WTC11 (cell line): ENCODE measurements around the gene ACTRT2. TPM values are rescaled to one million over a fixed set of nuclear protein-coding genes. Genes with fewer than 3 reads are reported as not detected.

Experiments
- ATAC-seq: fragments of 200-7000 bp; cut with Tn5 transposase; 2 replicates; pipeline ENCODE4 v1.10.0; 2021; ENCODE audit warnings: mild to moderate bottlenecking, moderate library complexity
- CTCF ChIA-PET: fragments of 300-600 bp; sonication (Branson Sonifier 250); formaldehyde crosslinking; loops from one replicate; lab custom pipeline; 2021; ENCODE audit warnings: antibody characterized with exemption; lab: Charles Lee
- POLR2A ChIA-PET: fragments of 350-600 bp; sonication (Branson Sonifier 250); formaldehyde crosslinking; loops from one replicate; lab custom pipeline; 2021; ENCODE audit warnings: antibody characterized with exemption; lab: Charles Lee
- DNase-seq: peaks from one replicate; pipeline ENCODE4 v3.0.0; 2021; ENCODE audit warnings: low spot score
- H3K27ac Mint-ChIP-seq: 2 replicates; pipeline ENCODE4 v1.8.0; 2021; ENCODE audit warnings: mixed read lengths
- H3K27me3 Mint-ChIP-seq: 2 replicates; pipeline ENCODE4 v1.8.0; 2021; ENCODE audit warnings: low read depth, mild to moderate bottlenecking, moderate library complexity, mixed read lengths
- H3K36me3 Mint-ChIP-seq: 2 replicates; pipeline ENCODE4 v1.8.0; 2021; ENCODE audit warnings: mixed read lengths
- H3K4me1 Mint-ChIP-seq: 2 replicates; pipeline ENCODE4 v1.8.0; 2022; ENCODE audit warnings: mixed read lengths
- H3K4me3 Mint-ChIP-seq: 2 replicates; pipeline ENCODE4 v1.8.0; 2021; ENCODE audit warnings: mild to moderate bottlenecking, moderate library complexity, mixed read lengths
- H3K9me3 Mint-ChIP-seq: 2 replicates; pipeline ENCODE4 v1.8.0; 2021; ENCODE audit warnings: mixed read lengths
- ATF2 ChIP-seq: sonication (generic); formaldehyde crosslinking; IDR thresholded peaks from 2 replicates; pipeline ENCODE4 v1.8.1; 2022; ENCODE audit warnings: low read depth, missing genetic modification reagents, borderline replicate concordance
- CREB1 ChIP-seq: sonication (generic); formaldehyde crosslinking; IDR thresholded peaks from 2 replicates; pipeline ENCODE4 v1.8.0; 2023; ENCODE audit warnings: mild to moderate bottlenecking, missing genetic modification reagents
- EMX1 ChIP-seq: fragments of 250-450 bp; sonication (Bioruptor Pico); IDR thresholded peaks from 2 replicates; pipeline ENCODE4 v1.8.0; 2021; ENCODE audit warnings: mild to moderate bottlenecking
- FOXJ3 ChIP-seq: sonication (generic); formaldehyde crosslinking; IDR thresholded peaks from 2 replicates; pipeline ENCODE4 v1.9.0; 2021; ENCODE audit warnings: missing genetic modification reagents, mild to moderate bottlenecking, borderline replicate concordance
- FOXK1 ChIP-seq: sonication (generic); formaldehyde crosslinking; IDR thresholded peaks from 2 replicates; pipeline ENCODE4 v1.8.0; 2022; ENCODE audit warnings: mild to moderate bottlenecking, moderate library complexity, missing genetic modification reagents
- IRF1 ChIP-seq: sonication (generic); formaldehyde crosslinking; IDR thresholded peaks from 2 replicates; pipeline ENCODE4 v1.8.0; 2023; ENCODE audit warnings: missing genetic modification reagents
- MXD4 ChIP-seq: fragments of 250-450 bp; sonication (Bioruptor Pico); IDR thresholded peaks from 2 replicates; pipeline ENCODE4 v1.8.0; 2021; ENCODE audit warnings: mild to moderate bottlenecking, moderate library complexity, borderline replicate concordance
- NFE2L1 ChIP-seq: sonication (generic); formaldehyde crosslinking; IDR thresholded peaks from 2 replicates; pipeline ENCODE4 v1.8.1; 2023; ENCODE audit warnings: missing genetic modification reagents
- NR1H2 ChIP-seq: sonication (generic); formaldehyde crosslinking; IDR thresholded peaks from 2 replicates; pipeline ENCODE4 v1.9.0; 2021; ENCODE audit warnings: mild to moderate bottlenecking, moderate library complexity, missing genetic modification reagents
- PRRX2 ChIP-seq: fragments of 250-450 bp; sonication (Bioruptor Pico); IDR thresholded peaks from 2 replicates; pipeline ENCODE4 v1.8.0; 2021; ENCODE audit warnings: mild to moderate bottlenecking
- SMAD3 ChIP-seq: sonication (generic); formaldehyde crosslinking; IDR thresholded peaks from 2 replicates; pipeline ENCODE4 v1.8.0; 2022; ENCODE audit warnings: missing genetic modification reagents, mild to moderate bottlenecking, borderline replicate concordance
- SMAD4 ChIP-seq: sonication (generic); formaldehyde crosslinking; IDR thresholded peaks from 2 replicates; pipeline ENCODE4 v1.8.0; 2022; ENCODE audit warnings: mild to moderate bottlenecking, missing genetic modification reagents
- TCF7 ChIP-seq: sonication (generic); formaldehyde crosslinking; IDR thresholded peaks from 2 replicates; pipeline ENCODE4 v1.8.0; 2022; ENCODE audit warnings: mild to moderate bottlenecking, low read depth, missing genetic modification reagents, moderate library complexity
- ZMAT4 ChIP-seq: fragments of 250-450 bp; sonication (Bioruptor Pico); IDR thresholded peaks from 2 replicates; pipeline ENCODE4 v1.9.0; 2021; ENCODE audit warnings: mild to moderate bottlenecking
- ZNF121 ChIP-seq: sonication (generic); formaldehyde crosslinking; IDR thresholded peaks from 2 replicates; pipeline ENCODE4 v1.8.0; 2023; ENCODE audit warnings: missing genetic modification reagents
- ZNF263 ChIP-seq: sonication (generic); formaldehyde crosslinking; IDR thresholded peaks from 2 replicates; pipeline ENCODE4 v1.8.1; 2022; ENCODE audit warnings: low read depth, mild to moderate bottlenecking, moderate library complexity, missing genetic modification reagents
- ZNF396 ChIP-seq: fragments of 250-450 bp; sonication (Bioruptor Pico); IDR thresholded peaks from 2 replicates; pipeline ENCODE4 v1.8.0; 2021; ENCODE audit warnings: mild to moderate bottlenecking, moderate library complexity, borderline replicate concordance
- ZNF423 ChIP-seq: fragments of 250-450 bp; sonication (Bioruptor Pico); IDR thresholded peaks from 2 replicates; pipeline ENCODE4 v2.1.2; 2022; ENCODE audit warnings: mild to moderate bottlenecking, moderate library complexity
- ZNF532 ChIP-seq: fragments of 250-450 bp; sonication (Bioruptor Pico); IDR thresholded peaks from 2 replicates; pipeline ENCODE4 v1.9.0; 2021; ENCODE audit warnings: mild to moderate bottlenecking, borderline replicate concordance
- ZNF671 ChIP-seq: fragments of 250-450 bp; sonication (Bioruptor Pico); IDR thresholded peaks from 2 replicates; pipeline ENCODE4 v1.8.0; 2021; ENCODE audit warnings: mild to moderate bottlenecking
- total RNA-seq: library from RNA; stranded (reverse); gene quantifications from 3 replicates; pipeline ENCODE4 v1.2.3, GENCODE V29; 2021
- TF ChIP-seq, protein P1 (sequence below): fragments of 200-600 bp; IDR thresholded peaks from 2 replicates; pipeline ENCODE4 v1.8.0; 2022; ENCODE audit warnings: antibody characterized with exemption
- TF ChIP-seq, protein P2 (sequence below): sonication (generic); formaldehyde crosslinking; IDR thresholded peaks from 2 replicates; pipeline ENCODE4 v1.8.1; 2022; ENCODE audit warnings: missing genetic modification reagents, borderline replicate concordance

The ACTRT2 gene
- total RNA-seq, 1 experiment from 2014 or later, result not detected

DNA sequence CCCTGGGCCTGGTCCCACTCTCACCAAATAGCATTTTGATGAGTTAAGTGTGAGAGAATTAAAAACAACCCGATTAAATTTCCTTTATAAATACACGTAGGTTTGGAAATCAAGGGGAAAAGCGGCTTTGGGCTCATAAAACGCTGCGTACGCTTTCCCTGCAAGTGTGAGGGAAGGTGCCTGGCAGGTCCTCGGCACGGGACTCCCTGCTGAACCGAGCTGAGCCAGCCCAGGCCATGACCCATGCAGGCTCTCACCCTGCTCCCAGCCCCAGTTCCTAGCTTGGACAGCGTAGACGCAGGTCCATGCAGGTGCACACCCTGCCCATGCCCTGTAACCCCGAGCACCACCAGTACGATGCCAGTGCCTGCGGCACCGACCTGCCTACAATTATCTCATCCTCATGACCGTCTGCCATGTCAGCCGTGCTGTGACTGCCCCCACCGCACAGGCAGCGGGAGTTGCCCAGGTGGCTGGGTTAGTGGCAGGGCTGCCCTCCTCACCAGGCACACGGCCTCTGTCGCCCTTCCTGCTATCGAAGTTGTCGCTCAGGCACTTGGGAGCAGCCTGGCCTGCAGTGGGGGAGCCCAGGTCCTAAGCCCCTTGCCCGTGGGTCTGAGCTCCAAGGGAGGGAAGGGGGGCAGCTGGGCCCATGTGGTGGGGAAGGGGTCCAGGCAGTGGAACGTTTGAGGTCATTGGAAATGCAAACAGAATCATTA, 41.0 kb upstream of the ACTRT2 start:
- DNase-seq, result no peak
- ChIA-PET POLR2A (no interaction called here), CTCF (interaction anchor here (1.0 kb wide), 1 partner anchor 44 kb away, joined by 3 read pairs; no protein-coding TSS in a partner anchor)
- Mint-ChIP-seq H3K27ac (no peak overlapping the region), H3K4me1 (peaks cover 4% of the 10 kb centered on the region; the same call in 1 of the 2 replicates), H3K4me3 (no peak overlapping the region), H3K9me3 (peaks cover 5% of the 10 kb centered on the region; the same call in 1 of the 2 replicates), H3K36me3 (peaks cover 11% of the 10 kb centered on the region), H3K27me3 (no peaks in the 10 kb centered on the region)
- ATAC-seq, result no peak
- TF ChIP-seq IRF1 (CRISPR knock-in tag) (no peak), ZNF532 (CRISPR knock-in tag) (no peak), MXD4 (no peak), CREB1 (no peak), ZNF423 (no peak), FOXK1 (CRISPR knock-in tag) (no peak), ZMAT4 (CRISPR knock-in tag) (no peak), ATF2 (CRISPR knock-in tag) (no peak), SMAD4 (CRISPR knock-in tag) (no peak), ZNF121 (CRISPR knock-in tag) (no peak)
- TF ChIP-seq, protein P1, sequence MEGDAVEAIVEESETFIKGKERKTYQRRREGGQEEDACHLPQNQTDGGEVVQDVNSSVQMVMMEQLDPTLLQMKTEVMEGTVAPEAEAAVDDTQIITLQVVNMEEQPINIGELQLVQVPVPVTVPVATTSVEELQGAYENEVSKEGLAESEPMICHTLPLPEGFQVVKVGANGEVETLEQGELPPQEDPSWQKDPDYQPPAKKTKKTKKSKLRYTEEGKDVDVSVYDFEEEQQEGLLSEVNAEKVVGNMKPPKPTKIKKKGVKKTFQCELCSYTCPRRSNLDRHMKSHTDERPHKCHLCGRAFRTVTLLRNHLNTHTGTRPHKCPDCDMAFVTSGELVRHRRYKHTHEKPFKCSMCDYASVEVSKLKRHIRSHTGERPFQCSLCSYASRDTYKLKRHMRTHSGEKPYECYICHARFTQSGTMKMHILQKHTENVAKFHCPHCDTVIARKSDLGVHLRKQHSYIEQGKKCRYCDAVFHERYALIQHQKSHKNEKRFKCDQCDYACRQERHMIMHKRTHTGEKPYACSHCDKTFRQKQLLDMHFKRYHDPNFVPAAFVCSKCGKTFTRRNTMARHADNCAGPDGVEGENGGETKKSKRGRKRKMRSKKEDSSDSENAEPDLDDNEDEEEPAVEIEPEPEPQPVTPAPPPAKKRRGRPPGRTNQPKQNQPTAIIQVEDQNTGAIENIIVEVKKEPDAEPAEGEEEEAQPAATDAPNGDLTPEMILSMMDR, result no peak

GRCh38 chr1:2980849-2981248, 40.4 kb upstream of the ACTRT2 start:
- Mint-ChIP-seq H3K9me3 (peaks cover 9% of the 10 kb centered on the region), H3K27me3 (no peaks in the 10 kb centered on the region)
- CTCF ChIA-PET, result interaction anchor here (1.0 kb wide), 1 partner anchor 43 kb away, joined by 3 read pairs; no protein-coding TSS in a partner anchor

More at GRCh38 chr1:2980849-2981248, 40.4 kb upstream of the ACTRT2 start:
- Mint-ChIP-seq H3K27ac (no peak overlapping the region), H3K36me3 (peaks cover 12% of the 10 kb centered on the region), H3K4me1 (peaks cover 4% of the 10 kb centered on the region; the same call in 1 of the 2 replicates), H3K4me3 (no peak overlapping the region)
- ATAC-seq (no peak), DNase-seq (no peak)
- TF ChIP-seq FOXJ3 (CRISPR knock-in tag), result no peak
- no peak for TF ChIP-seq TCF7 (CRISPR knock-in tag)
- TF ChIP-seq SMAD4 (CRISPR knock-in tag), result no peak
- no peak for TF ChIP-seq NFE2L1 (CRISPR knock-in tag)
- no peak for TF ChIP-seq ZNF263 (CRISPR knock-in tag)
- no peak for TF ChIP-seq ATF2 (CRISPR knock-in tag)
- TF ChIP-seq FOXK1 (CRISPR knock-in tag), result no peak
- TF ChIP-seq NR1H2, result no peak
- TF ChIP-seq EMX1 (CRISPR knock-in tag), result no peak
- TF ChIP-seq PRRX2, result no peak
- TF ChIP-seq SMAD3, result no peak
- TF ChIP-seq, protein P2, sequence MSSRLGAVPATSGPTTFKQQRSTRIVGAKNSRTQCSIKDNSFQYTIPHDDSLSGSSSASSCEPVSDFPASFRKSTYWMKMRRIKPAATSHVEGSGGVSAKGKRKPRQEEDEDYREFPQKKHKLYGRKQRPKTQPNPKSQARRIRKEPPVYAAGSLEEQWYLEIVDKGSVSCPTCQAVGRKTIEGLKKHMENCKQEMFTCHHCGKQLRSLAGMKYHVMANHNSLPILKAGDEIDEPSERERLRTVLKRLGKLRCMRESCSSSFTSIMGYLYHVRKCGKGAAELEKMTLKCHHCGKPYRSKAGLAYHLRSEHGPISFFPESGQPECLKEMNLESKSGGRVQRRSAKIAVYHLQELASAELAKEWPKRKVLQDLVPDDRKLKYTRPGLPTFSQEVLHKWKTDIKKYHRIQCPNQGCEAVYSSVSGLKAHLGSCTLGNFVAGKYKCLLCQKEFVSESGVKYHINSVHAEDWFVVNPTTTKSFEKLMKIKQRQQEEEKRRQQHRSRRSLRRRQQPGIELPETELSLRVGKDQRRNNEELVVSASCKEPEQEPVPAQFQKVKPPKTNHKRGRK (CRISPR knock-in tag), result no peak
- no peak for TF ChIP-seq ZNF396 (CRISPR knock-in tag)
- no peak for TF ChIP-seq ZNF121 (CRISPR knock-in tag)
- no peak for TF ChIP-seq ZNF671 (CRISPR knock-in tag)
- POLR2A ChIA-PET, result no interaction called here
